H1 (cell line): ENCODE measurements around the gene AGR3.

ENCODE experiments used
- BCL11A ChIP-seq, 2 experiments: IDR thresholded peaks; one replicate each; pipeline ENCODE4 v1.6.1; 2011; ENCODE audit warnings: low read depth in 2 of 2, low read length in 2 of 2, mild to moderate bottlenecking in 2 of 2
- CTCF ChIP-seq, 3 experiments: IDR thresholded peaks; 1 replicate in 2 of 3; 2 replicates in 1 of 3; pipeline versions ENCODE4 v1.5.1 to v1.6.1; 2011; ENCODE audit warnings: low read length in 3 of 3, mild to moderate bottlenecking in 3 of 3, inconsistent platforms in 2 of 3, low read depth in 1 of 3, moderate library complexity in 1 of 3; ENCODE audit not compliant: insufficient read depth in 1 of 3; ENCODE audit errors: control extremely low read depth in 1 of 3
- FOSL1 ChIP-seq: IDR thresholded peaks from 2 replicates; pipeline ENCODE4 v1.6.1; 2011; ENCODE audit warnings: mild to moderate bottlenecking, low read depth, low read length, moderate library complexity; ENCODE audit not compliant: insufficient read depth
- GABPA ChIP-seq: IDR thresholded peaks from 2 replicates; pipeline ENCODE4 v1.6.1; 2011; ENCODE audit warnings: mild to moderate bottlenecking, low read length, moderate library complexity, borderline replicate concordance; ENCODE audit not compliant: insufficient read depth
- GTF2F1 ChIP-seq: IDR thresholded peaks from 2 replicates; pipeline ENCODE4 v1.6.1; 2012; ENCODE audit warnings: low read depth, low read length, improper control_type of control experiment, borderline replicate concordance
- KDM1A ChIP-seq: fragments of 200-600, 300-600 bp; sonication (generic); IDR thresholded peaks from 2 replicates; pipeline ENCODE4 v1.7.1; 2016; ENCODE audit warnings: mild to moderate bottlenecking, low read length, borderline replicate concordance
- NANOG ChIP-seq: IDR thresholded peaks from 2 replicates; pipeline ENCODE4 v1.6.1; 2011; ENCODE audit warnings: low read length, low read depth, mild to moderate bottlenecking, inconsistent platforms; ENCODE audit not compliant: insufficient read depth, poor library complexity, severe bottlenecking
- POLR2A ChIP-seq, 2 experiments: IDR thresholded peaks; 1 replicate in 1 of 2; 2 replicates in 1 of 2; pipeline ENCODE4 v1.6.1; 2011; ENCODE audit warnings: low read depth in 2 of 2, low read length in 2 of 2, mild to moderate bottlenecking in 2 of 2; ENCODE audit errors: control extremely low read depth in 1 of 2
- POLR2AphosphoS5 ChIP-seq: IDR thresholded peaks from 2 replicates; pipeline ENCODE4 v1.6.1; 2011; ENCODE audit warnings: low read depth, low read length
- RNF2 ChIP-seq: fragments of 200-900, 300-1000 bp; sonication (generic); IDR thresholded peaks from 2 replicates; pipeline ENCODE4 v1.7.1; 2016; ENCODE audit warnings: borderline replicate concordance, low read depth, mild to moderate bottlenecking, antibody characterized with exemption, low read length; ENCODE audit not compliant: poor library complexity, severe bottlenecking; ENCODE audit errors: missing control alignments
- RXRA ChIP-seq: IDR thresholded peaks from 2 replicates; pipeline ENCODE4 v1.6.1; 2011; ENCODE audit warnings: low read depth, mild to moderate bottlenecking, low read length, moderate library complexity; ENCODE audit not compliant: insufficient read depth
- SIN3A ChIP-seq, 2 experiments: IDR thresholded peaks in 1 of 2; conservative IDR thresholded peaks in 1 of 2; 2 replicates each; pipeline ENCODE4 v1.6.1; 2011 to 2012; ENCODE audit warnings: low read length in 2 of 2, improper control_type of control experiment in 1 of 2, low read depth in 1 of 2, mild to moderate bottlenecking in 1 of 2
- SP1 ChIP-seq: IDR thresholded peaks from 2 replicates; pipeline ENCODE4 v1.6.1; 2011; ENCODE audit warnings: low read depth, low read length
- YY1 ChIP-seq: IDR thresholded peaks from 2 replicates; pipeline ENCODE4 v1.6.1; 2011; ENCODE audit warnings: low read depth, mild to moderate bottlenecking, low read length

DNA sequence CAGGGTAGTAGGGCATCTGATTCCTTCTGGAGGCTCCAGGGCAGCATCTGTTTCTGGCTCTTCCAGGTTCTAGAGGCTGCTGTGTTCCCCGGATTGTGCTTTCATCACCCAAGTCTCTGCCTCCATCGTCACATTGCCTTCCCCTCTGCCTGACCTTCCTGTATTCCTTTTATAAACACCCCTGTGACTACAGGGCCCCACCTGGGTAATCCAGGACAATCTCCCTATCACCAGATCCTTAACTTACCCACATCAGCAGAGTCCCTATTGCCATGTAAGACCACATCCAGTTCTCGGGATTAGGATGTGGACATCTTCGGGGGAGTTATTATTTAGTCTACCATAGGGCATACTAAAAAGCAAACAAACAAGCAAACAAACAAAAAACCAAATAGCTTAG, 39.4 kb upstream of the AGR3 start:
- TF ChIP-seq SIN3A (conservative IDR thresholded peaks at IDR 0.05 in 1 of 2, IDR thresholded peaks at IDR 0.05 in 1 of 2; ENCODE audit: low read depth in 1 of 2, low read length in 2 of 2) (no peak), YY1 (no peak), CTCF (IDR thresholded peaks at IDR 0.05; ENCODE audit: control extremely low read depth in 1 of 3, insufficient read depth in 1 of 3, low read depth in 1 of 3, low read length in 3 of 3) (no peak), RXRA (no peak), POLR2AphosphoS5 (no peak), POLR2A (IDR thresholded peaks at IDR 0.05; ENCODE audit: control extremely low read depth in 1 of 2, low read depth in 2 of 2, low read length in 2 of 2) (no peak), RNF2 (no peak), NANOG (no peak), SP1 (no peak), FOSL1 (no peak), BCL11A (IDR thresholded peaks at IDR 0.05; ENCODE audit: low read depth in 2 of 2, low read length in 2 of 2) (no peak), KDM1A (no peak), GTF2F1 (no peak), GABPA (no peak)
